Astrocyte of the cerebellum (primary cell): ENCODE measurements around the gene TSSK3.

Source experiments
- DNase-seq: peaks from one replicate; pipeline ENCODE4 v3.0.0-alpha.2; 2011; ENCODE audit warnings: low read depth
- H3K4me3 ChIP-seq: 2 replicates; pipeline ENCODE4 v1.5.1; 2011; ENCODE audit warnings: mild to moderate bottlenecking, low read depth, low read length, moderate library complexity
- in situ Hi-C: cut with HindIII; loops from 2 replicates; pipeline ENCODE4 v1.10.0; 2017; ENCODE audit warnings: low sequenced_read_pairs
- TF ChIP-seq, protein P1 (sequence below): IDR thresholded peaks from 2 replicates; pipeline ENCODE4 v1.5.1; 2012; ENCODE audit warnings: low read length, low read depth, moderate library complexity, mild to moderate bottlenecking; ENCODE audit errors: missing control alignments

Gene TSSK3

DNA sequence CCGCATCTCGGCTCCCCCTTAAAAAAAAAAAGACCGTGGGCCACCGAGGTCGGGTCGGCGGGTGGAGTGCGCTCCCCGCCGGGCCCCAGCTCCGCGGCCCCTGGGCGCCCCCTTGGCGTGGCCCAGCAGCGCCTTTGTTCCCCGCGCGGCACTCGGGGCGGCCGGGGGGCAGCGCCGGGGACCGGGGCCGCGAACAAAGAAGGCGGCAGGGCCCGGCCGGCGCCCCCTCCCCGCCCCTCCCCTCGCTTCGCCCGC lies 26.9 kb upstream of the TSSK3 start:
- in situ Hi-C loops = no loop called here
- peak overlapping the region; percentile 74 for H3K4me3 ChIP-seq
- no peak for DNase-seq
- TF ChIP-seq, protein P1, sequence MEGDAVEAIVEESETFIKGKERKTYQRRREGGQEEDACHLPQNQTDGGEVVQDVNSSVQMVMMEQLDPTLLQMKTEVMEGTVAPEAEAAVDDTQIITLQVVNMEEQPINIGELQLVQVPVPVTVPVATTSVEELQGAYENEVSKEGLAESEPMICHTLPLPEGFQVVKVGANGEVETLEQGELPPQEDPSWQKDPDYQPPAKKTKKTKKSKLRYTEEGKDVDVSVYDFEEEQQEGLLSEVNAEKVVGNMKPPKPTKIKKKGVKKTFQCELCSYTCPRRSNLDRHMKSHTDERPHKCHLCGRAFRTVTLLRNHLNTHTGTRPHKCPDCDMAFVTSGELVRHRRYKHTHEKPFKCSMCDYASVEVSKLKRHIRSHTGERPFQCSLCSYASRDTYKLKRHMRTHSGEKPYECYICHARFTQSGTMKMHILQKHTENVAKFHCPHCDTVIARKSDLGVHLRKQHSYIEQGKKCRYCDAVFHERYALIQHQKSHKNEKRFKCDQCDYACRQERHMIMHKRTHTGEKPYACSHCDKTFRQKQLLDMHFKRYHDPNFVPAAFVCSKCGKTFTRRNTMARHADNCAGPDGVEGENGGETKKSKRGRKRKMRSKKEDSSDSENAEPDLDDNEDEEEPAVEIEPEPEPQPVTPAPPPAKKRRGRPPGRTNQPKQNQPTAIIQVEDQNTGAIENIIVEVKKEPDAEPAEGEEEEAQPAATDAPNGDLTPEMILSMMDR = no peak

DNA sequence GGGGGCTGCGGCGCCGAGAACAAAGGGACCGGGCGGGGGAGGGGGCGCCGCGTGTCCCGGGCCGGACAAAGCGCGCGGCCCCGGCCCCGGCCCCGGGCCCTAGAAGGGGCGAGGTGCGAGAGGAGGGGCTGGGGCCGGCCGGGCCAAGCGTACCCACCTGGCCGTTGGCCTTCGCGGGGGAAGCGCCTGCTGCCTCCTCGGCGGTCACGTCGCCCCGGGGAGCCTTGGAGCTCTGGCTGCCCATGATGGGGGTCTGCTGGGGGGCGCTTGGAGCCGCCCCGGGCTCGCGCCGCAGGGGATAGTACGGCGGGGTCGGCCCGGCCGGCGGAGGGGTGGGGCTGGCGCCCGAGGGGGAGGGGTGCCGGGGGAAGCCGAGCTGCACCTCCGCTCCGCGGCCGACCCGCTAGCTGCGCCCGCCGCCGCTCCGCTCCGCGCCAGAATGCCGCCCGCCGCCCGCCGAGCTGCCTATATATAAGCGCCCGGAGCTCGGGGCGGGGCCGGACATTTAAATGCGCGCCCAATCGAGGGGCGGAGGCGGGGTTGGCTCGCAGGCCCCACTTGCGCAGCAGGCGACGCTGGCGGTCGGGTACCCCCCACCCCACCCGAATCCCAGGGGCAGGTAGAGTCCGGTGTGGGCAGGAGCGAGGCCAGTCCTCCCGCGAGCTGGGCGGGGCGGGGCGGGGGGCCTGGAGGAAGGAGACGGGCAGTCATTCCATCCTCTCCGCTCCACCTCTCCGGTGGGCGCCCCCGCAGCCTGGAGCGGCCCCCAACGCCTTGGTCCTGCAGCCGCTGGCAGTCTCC lies 26.3 kb upstream of the TSSK3 start, which contains the start of gene MARCKSL1:
TSS of gene MARCKSL1 (minus strand) at position 444 of the 801 bp plus-strand sequence. CDS start at position 244, 200 bp downstream.
- TF ChIP-seq, protein P1 = no peak
- H3K4me3 ChIP-seq = peak within 1 kb of the TSS; percentile 74
- no peak for DNase-seq
- in situ Hi-C loops = no loop called here

DNA sequence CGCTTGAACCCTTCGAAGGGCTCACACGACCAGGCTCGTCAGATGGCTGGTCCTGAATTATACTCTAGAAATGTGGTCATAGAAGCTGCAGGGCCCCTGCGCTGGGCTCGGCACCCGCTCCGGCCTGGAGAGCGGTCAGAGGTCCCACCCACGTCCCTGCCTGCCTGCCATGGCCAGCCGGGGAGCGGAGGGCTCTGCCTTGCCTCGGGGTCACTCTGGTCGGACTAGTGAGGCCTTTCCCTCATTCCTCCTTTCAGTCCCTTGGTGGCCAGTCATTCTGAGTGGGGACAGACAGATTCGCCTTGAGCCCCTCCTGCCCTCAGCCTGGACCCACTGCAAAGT lies 25.8 kb upstream of the TSSK3 start:
- in situ Hi-C loops = no loop called here
- TF ChIP-seq, protein P1 = no peak
- DNase-seq = no peak
- peak overlapping the region; percentile 74 for H3K4me3 ChIP-seq

DNA sequence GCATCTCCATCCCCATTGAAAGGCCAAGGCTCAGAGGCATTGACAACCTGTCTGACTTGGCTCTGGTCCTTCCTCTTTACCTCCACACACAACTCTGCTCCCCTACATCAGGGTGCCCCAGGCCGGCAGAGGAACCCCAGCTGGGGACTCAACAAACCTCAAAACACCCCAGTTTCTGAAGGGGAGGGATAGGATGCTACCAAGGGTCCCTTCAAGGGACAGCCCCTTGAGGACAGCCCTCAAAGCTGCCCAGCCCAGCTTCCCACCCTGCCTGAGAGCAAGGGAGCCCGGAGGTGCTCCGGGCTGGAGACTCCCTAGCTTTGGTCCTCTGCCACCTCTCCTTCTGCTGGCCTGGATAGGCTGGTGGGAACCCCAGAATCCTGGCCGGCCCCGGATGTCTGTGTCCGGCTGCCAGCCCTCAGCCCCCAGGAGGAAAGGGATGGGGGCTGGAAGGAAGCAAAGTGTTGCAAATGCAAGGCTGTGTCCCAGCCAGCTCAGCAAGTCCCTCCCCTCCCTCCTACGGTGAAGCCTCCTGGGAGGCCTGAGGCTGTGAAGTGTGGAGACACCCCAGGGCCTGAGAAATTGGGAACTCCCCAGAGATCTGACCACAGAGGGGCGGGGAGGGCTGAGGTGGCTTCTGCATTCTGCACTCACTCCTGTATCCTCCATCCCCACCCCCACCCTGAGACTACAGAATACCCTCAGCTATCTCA lies 25.2 kb upstream of the TSSK3 start:
- in situ Hi-C loops = no loop called here
- no peak for DNase-seq
- no peak overlapping the region for H3K4me3 ChIP-seq
- TF ChIP-seq, protein P1 = no peak

DNA sequence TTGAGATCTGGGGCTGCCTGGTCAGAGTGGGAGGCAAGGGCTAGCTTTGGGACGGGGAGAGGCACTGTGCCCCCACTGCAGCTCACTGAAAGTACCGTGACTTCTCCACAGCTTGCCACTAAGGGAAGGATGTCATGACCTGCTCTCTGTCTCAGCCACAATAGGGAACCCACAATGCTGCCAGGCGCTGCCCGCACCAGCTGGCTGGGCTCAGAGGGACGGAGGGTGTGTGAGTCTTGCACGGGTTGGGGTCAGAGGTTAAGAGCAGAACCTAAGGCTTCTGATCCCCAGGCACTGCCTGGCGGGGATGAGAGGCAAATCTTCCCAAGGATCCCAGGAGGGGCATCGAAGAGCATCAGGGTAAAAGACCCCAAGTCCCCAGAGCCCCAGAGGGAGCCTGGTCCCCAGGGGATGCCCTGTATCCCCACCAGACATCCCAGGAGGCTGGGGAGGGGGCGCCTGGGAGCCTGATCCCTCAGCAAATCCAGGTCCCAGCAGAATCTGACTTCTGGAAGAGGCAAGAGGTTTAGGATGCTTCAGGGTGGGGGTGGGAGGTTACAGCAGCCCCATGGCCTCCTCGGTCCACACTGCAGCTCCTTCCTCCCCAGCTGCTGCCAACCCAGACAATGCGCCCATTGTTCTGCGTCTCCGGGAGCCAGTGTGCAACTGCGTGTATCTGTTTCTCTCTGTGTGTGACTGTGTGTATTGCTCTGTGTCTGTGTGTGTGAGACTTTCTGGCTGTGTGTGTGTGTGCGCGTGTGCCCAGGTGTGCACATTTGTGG lies 24.3 kb upstream of the TSSK3 start:
- in situ Hi-C loops = no loop called here
- TF ChIP-seq, protein P1 = no peak
- no peak for DNase-seq
- no peak overlapping the region for H3K4me3 ChIP-seq

DNA sequence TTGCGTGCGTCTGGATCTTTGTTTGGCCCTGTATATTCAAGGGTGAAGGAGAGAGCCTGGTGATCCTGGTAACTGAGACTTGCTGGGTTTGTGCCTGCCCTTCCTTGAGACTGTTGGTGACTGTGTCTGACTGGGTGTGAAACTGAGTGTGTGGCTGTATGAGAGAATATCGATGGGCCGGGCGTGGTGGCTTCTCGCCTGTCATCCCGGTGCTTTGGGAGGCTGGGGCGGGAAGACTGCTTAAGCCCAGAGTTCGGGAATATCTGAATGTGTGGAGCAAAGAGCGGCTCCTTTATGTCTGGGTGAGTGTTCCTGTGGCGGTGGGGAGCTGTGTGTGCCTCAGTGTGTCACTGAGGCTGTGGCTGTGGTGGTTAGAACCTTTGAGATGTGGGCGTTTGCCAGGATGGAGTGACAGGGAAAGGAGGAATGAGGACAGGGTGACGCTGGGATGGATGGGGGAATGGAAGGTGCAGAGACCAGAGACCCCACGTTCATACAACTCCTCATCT lies 23.6 kb upstream of the TSSK3 start:
- in situ Hi-C loops = no loop called here
- no peak overlapping the region for H3K4me3 ChIP-seq
- TF ChIP-seq, protein P1 = no peak
- no peak for DNase-seq
